HEK293 (cell line): ENCODE data around the gene AUP1.
"Not testable (repeated sequence)": the region's sequence is repeated elsewhere in the genome, so short reads cannot be mapped to it uniquely, and the experiment has no call there.

ENCODE experiments used
- CTCF ChIA-PET: fragments of 350-600 bp; formaldehyde crosslinking; extraction: SDS; loops from one replicate; lab custom pipeline; 2021; ENCODE audit warnings: antibody characterized with exemption; lab: Yijun Ruan, JAX
- POLR2A ChIA-PET: fragments of 300-600 bp; formaldehyde crosslinking; extraction: SDS; loops from one replicate; lab custom pipeline; 2020; ENCODE audit warnings: antibody characterized with exemption, inconsistent platforms; lab: Yijun Ruan, JAX
- H3K27ac ChIP-seq: fragments of 200-500 bp; sonication (Bioruptor generic); 2 replicates; pipeline ENCODE4 v1.5.1; 2014; ENCODE audit warnings: low read depth, low read length, control low read depth, inconsistent platforms; ENCODE audit errors: extremely low read depth
- H3K36me3 ChIP-seq, 2 experiments: fragments of 200-500 bp in 1 of 2; sonication (Bioruptor generic) in 1 of 2; 1 replicate in 1 of 2; 2 replicates in 1 of 2; pipeline ENCODE4 v1.5.1; 2014 to 2017; ENCODE audit warnings: inconsistent platforms in 2 of 2, low read length in 2 of 2; ENCODE audit not compliant: control insufficient read depth in 2 of 2, insufficient read depth in 1 of 2
- H3K4me1 ChIP-seq: fragments of 200-500 bp; sonication (Bioruptor generic); 2 replicates; pipeline ENCODE4 v1.5.1; 2014; ENCODE audit warnings: mild to moderate bottlenecking, low read length, inconsistent platforms; ENCODE audit not compliant: control insufficient read depth, insufficient read depth
- H3K4me3 ChIP-seq: 2 replicates; pipeline ENCODE4 v1.5.1; 2011; ENCODE audit warnings: low read depth, mild to moderate bottlenecking, control low read depth, low read length, moderate library complexity
- H3K9me3 ChIP-seq: fragments of 200-500 bp; sonication (Bioruptor generic); 2 replicates; pipeline ENCODE4 v1.5.1; 2014; ENCODE audit warnings: low read depth, low read length, inconsistent platforms; ENCODE audit not compliant: control insufficient read depth, insufficient read depth
- EGR2 ChIP-seq: fragments of 450-650 bp; formaldehyde crosslinking; IDR thresholded peaks from 2 replicates; pipeline ENCODE4 v1.5.1; 2016; ENCODE audit warnings: low read depth, missing biosample characterization, missing genetic modification characterization
- GLI2 ChIP-seq: fragments of 450-650 bp; formaldehyde crosslinking; IDR thresholded peaks from 2 replicates; pipeline ENCODE4; 2017; ENCODE audit warnings: missing biosample characterization, missing genetic modification characterization, low read depth, borderline replicate concordance
- PRDM1 ChIP-seq: fragments of 450-650 bp; formaldehyde crosslinking; IDR thresholded peaks from 2 replicates; pipeline ENCODE4; 2016; ENCODE audit warnings: missing biosample characterization, missing genetic modification characterization
- SCRT2 ChIP-seq: fragments of 450-650 bp; formaldehyde crosslinking; IDR thresholded peaks from 2 replicates; pipeline ENCODE4 v1.5.1; 2016; ENCODE audit warnings: missing biosample characterization, missing genetic modification characterization
- SETDB1 ChIP-seq: IDR thresholded peaks from one replicate; pipeline ENCODE4 v1.6.1; 2017; ENCODE audit warnings: mild to moderate bottlenecking, low read length, moderate library complexity, mixed read lengths; ENCODE audit not compliant: insufficient read length
- SP3 ChIP-seq: fragments of 450-650 bp; formaldehyde crosslinking; IDR thresholded peaks from 2 replicates; pipeline ENCODE4 v1.5.1; 2016; ENCODE audit warnings: missing biosample characterization, missing genetic modification characterization
- SP7 ChIP-seq: fragments of 450-650 bp; formaldehyde crosslinking; IDR thresholded peaks from 2 replicates; pipeline ENCODE4 v1.5.1; 2016; ENCODE audit warnings: missing biosample characterization, missing genetic modification characterization
- ZBTB17 ChIP-seq: fragments of 450-650 bp; formaldehyde crosslinking; IDR thresholded peaks from 2 replicates; pipeline ENCODE4 v1.5.1; 2016; ENCODE audit warnings: missing biosample characterization, missing genetic modification characterization
- ZBTB20 ChIP-seq: fragments of 450-650 bp; formaldehyde crosslinking; IDR thresholded peaks from 2 replicates; pipeline ENCODE4 v1.5.1; 2016; ENCODE audit warnings: missing biosample characterization, missing genetic modification characterization
- ZFHX2 ChIP-seq: fragments of 450-650 bp; formaldehyde crosslinking; conservative IDR thresholded peaks from 2 replicates; pipeline ENCODE4 v1.5.1; 2016; ENCODE audit warnings: missing biosample characterization, missing genetic modification characterization
- ZNF2 ChIP-seq: fragments of 450-650 bp; formaldehyde crosslinking; IDR thresholded peaks from 2 replicates; pipeline ENCODE4 v1.5.1; 2016; ENCODE audit warnings: missing biosample characterization, missing genetic modification characterization
- ZNF292 ChIP-seq: fragments of 450-650 bp; formaldehyde crosslinking; IDR thresholded peaks from 2 replicates; pipeline ENCODE4 v1.5.1; 2016; ENCODE audit warnings: low read depth, missing biosample characterization, missing genetic modification characterization, borderline replicate concordance
- ZNF394 ChIP-seq: fragments of 450-650 bp; formaldehyde crosslinking; IDR thresholded peaks from 2 replicates; pipeline ENCODE4 v1.5.1; 2016; ENCODE audit warnings: missing biosample characterization, missing genetic modification characterization, mild to moderate bottlenecking, moderate library complexity, borderline replicate concordance
- ZNF571 ChIP-seq: fragments of 450-650 bp; formaldehyde crosslinking; IDR thresholded peaks from 2 replicates; pipeline ENCODE4 v1.5.0; 2017; ENCODE audit warnings: missing biosample characterization, missing genetic modification characterization
- ZNF670 ChIP-seq: fragments of 450-650 bp; formaldehyde crosslinking; IDR thresholded peaks from 2 replicates; pipeline ENCODE4 v1.5.1; 2016; ENCODE audit warnings: missing biosample characterization, missing genetic modification characterization, low read depth
- ZNF747 ChIP-seq: fragments of 450-650 bp; formaldehyde crosslinking; IDR thresholded peaks from 2 replicates; pipeline ENCODE4 v1.5.1; 2016; ENCODE audit warnings: missing biosample characterization, missing genetic modification characterization
- ZNF785 ChIP-seq: fragments of 450-650 bp; formaldehyde crosslinking; IDR thresholded peaks from 2 replicates; pipeline ENCODE4 v1.5.1; 2016; ENCODE audit warnings: missing biosample characterization, missing genetic modification characterization
- TF ChIP-seq, protein P1 (sequence below): fragments of 450-650 bp; formaldehyde crosslinking; IDR thresholded peaks from 2 replicates; pipeline ENCODE4 v1.5.1; 2016; ENCODE audit warnings: missing biosample characterization, missing genetic modification characterization
- TF ChIP-seq, protein P2 (sequence below): fragments of 450-650 bp; formaldehyde crosslinking; IDR thresholded peaks from 2 replicates; pipeline ENCODE4 v1.5.1; 2016; ENCODE audit warnings: missing biosample characterization, missing genetic modification characterization

Gene AUP1

GRCh38 chr2:74561022-74561421 lies 31.5 kb upstream of the AUP1 start:
- H3K9me3 ChIP-seq, H3K4me3 ChIP-seq, H3K36me3 ChIP-seq, H3K4me1 ChIP-seq, CTCF ChIA-PET, H3K27ac ChIP-seq: not testable (repeated sequence)
- TF ChIP-seq ZFHX2 (tag by site-specific recombination) (peak; percentile 19; the same call in 1 of the 2 replicates), EGR2 (peak; percentile 39; the same call in 1 of the 2 replicates)
- POLR2A ChIA-PET, result interaction anchor here (0.7 kb wide), 1 partner anchor 18 kb away, joined by 3 read pairs; no protein-coding TSS in a partner anchor

DNA sequence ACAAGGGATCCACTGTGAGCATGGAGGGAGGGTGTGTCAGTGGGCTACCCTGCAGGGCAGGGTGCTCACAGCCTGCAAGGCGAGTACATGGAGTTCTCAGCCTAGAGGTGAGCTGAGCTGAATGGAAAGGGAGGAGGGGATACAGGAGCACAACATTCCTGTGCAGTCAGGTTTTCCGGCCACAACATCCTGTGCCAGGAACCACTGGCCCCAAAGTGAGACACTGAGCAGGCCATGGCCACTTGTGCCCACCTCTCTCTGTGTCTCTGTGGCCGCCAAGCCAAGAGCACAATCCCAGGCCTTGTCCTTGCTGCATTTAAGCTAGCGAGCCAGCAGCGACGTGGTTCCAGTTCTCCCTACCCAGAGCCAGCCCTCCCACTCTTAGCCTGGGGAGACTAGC lies 31.1 kb upstream of the AUP1 start:
- no peak overlapping the region for H3K27ac ChIP-seq
- no peak for TF ChIP-seq SETDB1
- TF ChIP-seq, protein P1, sequence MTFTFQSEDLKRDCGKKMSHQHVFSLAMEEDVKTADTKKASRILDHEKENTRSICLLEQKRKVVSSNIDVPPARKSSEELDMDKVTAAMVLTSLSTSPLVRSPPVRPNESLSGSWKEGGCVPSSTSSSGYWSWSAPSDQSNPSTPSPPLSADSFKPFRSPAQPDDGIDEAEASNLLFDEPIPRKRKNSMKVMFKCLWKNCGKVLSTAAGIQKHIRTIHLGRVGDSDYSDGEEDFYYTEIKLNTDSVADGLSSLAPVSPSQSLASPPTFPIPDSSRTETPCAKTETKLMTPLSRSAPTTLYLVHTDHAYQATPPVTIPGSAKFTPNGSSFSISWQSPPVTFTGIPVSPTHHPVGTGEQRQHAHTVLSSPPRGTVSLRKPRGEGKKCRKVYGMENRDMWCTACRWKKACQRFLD (tag by site-specific recombination), result no peak
- TF ChIP-seq ZNF785 (tag by site-specific recombination), result no peak
- TF ChIP-seq ZNF292 (tag by site-specific recombination), result no peak
- no peak for TF ChIP-seq SP7
- no peak for TF ChIP-seq ZNF747 (tag by site-specific recombination)
- no peak for TF ChIP-seq ZNF670 (tag by site-specific recombination)
- no peak for TF ChIP-seq ZNF394
- TF ChIP-seq ZNF2, result no peak
- no peak for TF ChIP-seq ZBTB20 (tag by site-specific recombination)
- TF ChIP-seq GLI2, result no peak
- TF ChIP-seq, all 188 proteins: peak for 0
- ChIA-PET POLR2A (interaction anchor here (0.7 kb wide), 1 partner anchor 18 kb away, joined by 3 read pairs; no protein-coding TSS in a partner anchor), CTCF (no interaction called here)
- no peaks in the 10 kb centered on the region for H3K9me3 ChIP-seq
- H3K36me3 ChIP-seq, result peaks cover 0 to 3% of the 10 kb centered on the region in 2 experiments; a peak in 1 of 3 replicates
- no peaks in the 10 kb centered on the region for H3K4me1 ChIP-seq
- no peak overlapping the region for H3K4me3 ChIP-seq

DNA sequence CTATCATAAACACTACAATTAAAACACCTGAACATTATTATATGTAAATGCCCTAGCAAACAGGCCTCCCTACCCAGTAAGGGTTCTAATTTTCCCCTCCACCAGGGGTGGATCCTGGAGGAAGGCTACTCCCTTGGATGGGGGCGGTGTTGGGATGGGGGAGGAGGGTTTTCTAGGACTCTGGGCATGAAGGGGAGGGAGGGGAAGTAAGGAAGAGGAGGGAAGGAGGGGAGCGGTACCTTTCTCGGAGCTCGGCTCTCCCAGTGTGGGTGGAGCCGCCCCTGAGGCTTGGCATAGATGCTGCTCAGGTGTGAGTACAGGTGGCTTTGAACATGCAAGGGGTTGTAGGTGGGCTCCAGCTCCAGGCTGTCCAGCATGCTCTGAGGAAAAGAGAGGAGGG lies 30.4 kb upstream of the AUP1 start:
- CTCF ChIA-PET, result interaction anchor here (0.6 kb wide), 1 partner anchor 310 kb away, joined by 3 read pairs; no protein-coding TSS in a partner anchor
- peaks cover 0 to 3% of the 10 kb centered on the region in 2 experiments; a peak in 1 of 3 replicates for H3K36me3 ChIP-seq
- POLR2A ChIA-PET, result no interaction called here
- no peaks in the 10 kb centered on the region for H3K9me3 ChIP-seq
- H3K27ac ChIP-seq, result no peak overlapping the region
- 0 out of 2 replicates have a peak, but pooled peaks have one; percentile 9 for TF ChIP-seq SP3 (tag by site-specific recombination)
- 0 out of 2 replicates have a peak, but pooled peaks have one; percentile 27 for TF ChIP-seq ZFHX2 (tag by site-specific recombination)
- no peak for TF ChIP-seq ZNF571
- peak; percentile 42; the same call in 1 of the 2 replicates for TF ChIP-seq EGR2
- TF ChIP-seq SCRT2 (tag by site-specific recombination), result no peak
- TF ChIP-seq, all 188 proteins: peak for 3
- no peak overlapping the region for H3K4me3 ChIP-seq
- no peaks in the 10 kb centered on the region for H3K4me1 ChIP-seq

DNA sequence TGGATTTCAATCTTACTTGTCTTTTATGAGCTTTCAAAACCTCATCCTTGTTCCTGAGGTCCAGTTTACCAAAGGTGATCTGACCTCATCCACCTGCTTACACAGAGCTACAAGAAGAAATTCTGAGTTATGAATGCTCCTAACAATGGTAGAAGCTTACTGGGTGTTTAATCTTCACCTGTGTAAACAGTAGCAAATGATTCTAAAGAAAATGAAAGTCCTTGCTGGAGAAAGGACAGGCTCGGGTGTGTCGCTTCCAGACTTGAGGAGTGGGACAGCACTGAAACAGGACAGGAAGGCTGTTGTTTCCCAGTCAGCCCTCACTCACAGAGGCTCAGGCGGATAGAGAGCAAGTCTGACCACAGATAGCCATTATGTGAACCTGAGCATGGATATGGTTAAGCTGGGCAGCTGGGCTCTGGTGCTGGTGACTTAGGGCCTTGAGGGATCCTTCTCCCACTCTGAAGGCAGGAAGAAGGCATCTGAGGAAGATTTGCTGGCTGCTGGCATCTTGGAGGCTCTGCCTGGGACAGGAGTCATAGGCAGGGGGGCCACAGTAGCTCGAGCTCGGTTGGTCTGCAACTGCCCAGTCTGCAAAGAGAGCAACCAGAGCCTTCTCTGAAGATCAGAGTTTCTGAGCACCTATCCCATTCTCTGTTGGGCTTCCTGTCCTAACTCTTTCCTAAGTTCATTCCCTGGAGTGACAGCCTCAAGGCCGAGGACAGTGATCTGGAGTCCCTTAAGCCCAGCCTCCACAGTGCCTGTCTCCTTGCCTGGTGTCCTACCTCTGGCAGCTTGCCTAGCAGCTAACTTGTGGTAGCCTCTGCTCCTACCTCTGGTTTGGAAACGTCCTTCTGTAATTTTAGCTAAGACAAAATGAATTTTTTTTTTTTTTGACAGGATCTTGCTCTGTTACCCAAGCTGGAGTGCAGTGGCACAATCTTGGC lies 29.1 kb upstream of the AUP1 start:
- ChIA-PET POLR2A (interaction anchor here (1.3 kb wide), 1 partner anchor 360 kb away, joined by 3 read pairs; the partner anchor contains the start of gene MTHFD2), CTCF (interaction anchor here (0.5 to 2.3 kb wide), 8 partner anchors 29 to 1697 kb away, joined by 3 to 13 read pairs (median 3); partner anchors contain the start of genes AUP1, CCDC142, SEMA4F and TTC31)
- Histone ChIP-seq H3K4me1 (no peaks in the 10 kb centered on the region; the same call in 1 of the 2 replicates), H3K4me3 (no peak overlapping the region), H3K9me3 (no peaks in the 10 kb centered on the region), H3K36me3 (peaks cover 0 to 3% of the 10 kb centered on the region in 2 experiments; a peak in 1 of 3 replicates), H3K27ac (no peak overlapping the region)
- peak; percentile 51 for TF ChIP-seq PRDM1
- TF ChIP-seq, protein P2, sequence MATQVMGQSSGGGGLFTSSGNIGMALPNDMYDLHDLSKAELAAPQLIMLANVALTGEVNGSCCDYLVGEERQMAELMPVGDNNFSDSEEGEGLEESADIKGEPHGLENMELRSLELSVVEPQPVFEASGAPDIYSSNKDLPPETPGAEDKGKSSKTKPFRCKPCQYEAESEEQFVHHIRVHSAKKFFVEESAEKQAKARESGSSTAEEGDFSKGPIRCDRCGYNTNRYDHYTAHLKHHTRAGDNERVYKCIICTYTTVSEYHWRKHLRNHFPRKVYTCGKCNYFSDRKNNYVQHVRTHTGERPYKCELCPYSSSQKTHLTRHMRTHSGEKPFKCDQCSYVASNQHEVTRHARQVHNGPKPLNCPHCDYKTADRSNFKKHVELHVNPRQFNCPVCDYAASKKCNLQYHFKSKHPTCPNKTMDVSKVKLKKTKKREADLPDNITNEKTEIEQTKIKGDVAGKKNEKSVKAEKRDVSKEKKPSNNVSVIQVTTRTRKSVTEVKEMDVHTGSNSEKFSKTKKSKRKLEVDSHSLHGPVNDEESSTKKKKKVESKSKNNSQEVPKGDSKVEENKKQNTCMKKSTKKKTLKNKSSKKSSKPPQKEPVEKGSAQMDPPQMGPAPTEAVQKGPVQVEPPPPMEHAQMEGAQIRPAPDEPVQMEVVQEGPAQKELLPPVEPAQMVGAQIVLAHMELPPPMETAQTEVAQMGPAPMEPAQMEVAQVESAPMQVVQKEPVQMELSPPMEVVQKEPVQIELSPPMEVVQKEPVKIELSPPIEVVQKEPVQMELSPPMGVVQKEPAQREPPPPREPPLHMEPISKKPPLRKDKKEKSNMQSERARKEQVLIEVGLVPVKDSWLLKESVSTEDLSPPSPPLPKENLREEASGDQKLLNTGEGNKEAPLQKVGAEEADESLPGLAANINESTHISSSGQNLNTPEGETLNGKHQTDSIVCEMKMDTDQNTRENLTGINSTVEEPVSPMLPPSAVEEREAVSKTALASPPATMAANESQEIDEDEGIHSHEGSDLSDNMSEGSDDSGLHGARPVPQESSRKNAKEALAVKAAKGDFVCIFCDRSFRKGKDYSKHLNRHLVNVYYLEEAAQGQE (tag by site-specific recombination), result no peak
- TF ChIP-seq ZBTB17 (tag by site-specific recombination), result peak; percentile 89
